ENCODE results near the gene XIRP2. TPM values are rescaled to one million over a fixed set of nuclear protein-coding genes. Genes with fewer than 3 reads are reported as not detected.

The XIRP2 gene
- polyA plus RNA-seq, 1 experiment: not detected

GRCh38 chr2:167140330-167140729, 252.1 kb downstream of the XIRP2 start:
- Histone ChIP-seq H3K27me3 (ENCODE audit: control insufficient read depth, insufficient read depth, low read length) (no peaks in the 10 kb centered on the region), H3K36me3 (ENCODE audit: control insufficient read depth, insufficient read depth, low read length) (no peaks in the 10 kb centered on the region), H3K4me3 (ENCODE audit: low read depth, low read length) (no peak overlapping the region)
- DNase-seq (ENCODE audit: low read depth): no peak
- ChIA-PET POLR2A (no interaction called here), CTCF (no interaction called here)
- no peak for TF ChIP-seq CTCF (IDR thresholded peaks at IDR 0.05; ENCODE audit: insufficient read depth, low read depth, low read length)

DNA sequence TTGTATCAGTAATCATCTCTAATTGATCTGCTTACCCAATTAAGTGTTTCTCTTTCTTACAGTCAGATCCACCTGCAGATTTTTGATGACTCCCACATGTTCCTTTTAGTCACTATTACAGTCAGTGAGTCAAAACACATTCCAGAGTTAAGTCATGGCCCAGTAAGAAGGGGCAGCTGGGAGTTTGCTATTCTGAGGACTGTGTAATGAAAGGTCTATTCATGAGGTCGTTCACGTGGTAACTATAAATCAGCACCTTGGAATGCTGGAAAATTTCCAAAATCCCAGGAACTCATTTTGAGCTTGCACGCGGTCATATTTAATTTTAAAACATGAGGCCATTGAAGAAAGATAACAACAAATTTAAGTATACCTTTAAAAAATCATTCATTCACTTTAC, 252.5 kb downstream of the XIRP2 start:
- Histone ChIP-seq H3K27me3 (ENCODE audit: control insufficient read depth, insufficient read depth, low read length) (no peaks in the 10 kb centered on the region), H3K4me3 (ENCODE audit: low read depth, low read length) (no peak overlapping the region), H3K36me3 (ENCODE audit: control insufficient read depth, insufficient read depth, low read length) (no peaks in the 10 kb centered on the region)
- peak; percentile 94 for DNase-seq (ENCODE audit: low read depth)
- no peak for TF ChIP-seq CTCF (IDR thresholded peaks at IDR 0.05; ENCODE audit: insufficient read depth, low read depth, low read length)
- CTCF ChIA-PET: no interaction called here
- POLR2A ChIA-PET: no interaction called here

DNA sequence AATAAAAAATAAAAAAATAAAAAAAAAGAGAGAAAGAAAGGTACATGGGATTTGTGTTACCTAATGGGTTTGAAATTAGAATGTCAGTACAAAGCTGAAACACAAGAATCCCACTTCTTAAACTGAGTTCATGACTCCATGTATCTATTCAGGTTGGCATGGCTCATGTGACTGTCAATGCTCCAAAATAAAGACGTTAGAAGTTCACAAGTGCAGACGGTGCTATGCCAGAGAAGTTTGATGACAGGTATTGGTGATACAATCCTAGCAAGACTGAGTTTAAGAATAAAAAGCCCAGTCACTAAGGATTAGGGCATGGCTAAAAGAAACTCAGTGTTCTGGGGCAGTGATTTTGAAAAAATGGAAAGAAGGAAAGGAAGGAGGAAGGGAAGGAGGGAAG, 254.3 kb downstream of the XIRP2 start:
- CTCF ChIA-PET: interaction anchor here (0.5 to 1.8 kb wide), 2 partner anchors 69 to 1563 kb away, joined by 3 to 5 read pairs; no protein-coding TSS in a partner anchor
- no peaks in the 10 kb centered on the region for H3K36me3 ChIP-seq (ENCODE audit: control insufficient read depth, insufficient read depth, low read length)
- no peaks in the 10 kb centered on the region for H3K27me3 ChIP-seq (ENCODE audit: control insufficient read depth, insufficient read depth, low read length)
- DNase-seq (ENCODE audit: low read depth): no peak
- POLR2A ChIA-PET: no interaction called here
- TF ChIP-seq CTCF (IDR thresholded peaks at IDR 0.05; ENCODE audit: insufficient read depth, low read depth, low read length): no peak
- H3K4me3 ChIP-seq (ENCODE audit: low read depth, low read length): no peak overlapping the region

DNA sequence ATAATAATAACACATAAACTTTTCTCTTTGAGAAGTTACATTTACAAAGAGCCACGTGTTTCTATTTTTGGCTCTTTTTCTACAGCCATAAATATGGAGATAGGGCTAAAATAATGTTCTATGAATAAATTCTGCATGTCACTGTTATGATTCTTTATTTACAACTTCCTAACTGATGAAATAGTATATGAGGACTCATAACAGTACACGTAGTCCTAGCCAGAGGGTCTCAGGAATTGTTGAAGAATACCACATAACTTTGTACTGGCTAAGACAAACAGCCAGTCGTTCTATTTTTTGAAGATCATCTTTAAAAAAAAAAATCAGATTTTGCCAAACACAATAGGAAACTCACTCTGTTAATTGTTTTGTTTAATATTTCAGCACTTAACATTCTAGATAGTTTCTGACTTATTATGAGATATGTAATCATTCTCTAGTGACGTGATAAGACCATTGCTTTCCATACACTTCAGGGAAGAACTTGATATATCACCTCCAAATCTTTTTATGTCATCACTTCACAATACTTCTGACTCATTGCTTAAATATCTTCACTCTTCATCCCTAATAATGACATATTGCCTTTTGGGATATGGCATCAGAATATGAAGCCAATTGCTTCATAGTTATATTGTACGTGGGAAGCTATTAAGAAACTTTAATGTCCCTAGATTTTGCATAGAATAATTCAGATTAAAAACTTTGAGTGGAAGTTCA, 256.1 kb downstream of the XIRP2 start:
- no peak for TF ChIP-seq CTCF (IDR thresholded peaks at IDR 0.05; ENCODE audit: insufficient read depth, low read depth, low read length)
- Histone ChIP-seq H3K4me3 (ENCODE audit: low read depth, low read length) (no peak overlapping the region), H3K36me3 (ENCODE audit: control insufficient read depth, insufficient read depth, low read length) (no peaks in the 10 kb centered on the region), H3K27me3 (ENCODE audit: control insufficient read depth, insufficient read depth, low read length) (no peaks in the 10 kb centered on the region)
- DNase-seq (ENCODE audit: low read depth): no peak
- CTCF ChIA-PET: interaction anchor here (0.6 kb wide), 1 partner anchor 9 kb away, joined by 3 read pairs; no protein-coding TSS in a partner anchor
- POLR2A ChIA-PET: no interaction called here

DNA sequence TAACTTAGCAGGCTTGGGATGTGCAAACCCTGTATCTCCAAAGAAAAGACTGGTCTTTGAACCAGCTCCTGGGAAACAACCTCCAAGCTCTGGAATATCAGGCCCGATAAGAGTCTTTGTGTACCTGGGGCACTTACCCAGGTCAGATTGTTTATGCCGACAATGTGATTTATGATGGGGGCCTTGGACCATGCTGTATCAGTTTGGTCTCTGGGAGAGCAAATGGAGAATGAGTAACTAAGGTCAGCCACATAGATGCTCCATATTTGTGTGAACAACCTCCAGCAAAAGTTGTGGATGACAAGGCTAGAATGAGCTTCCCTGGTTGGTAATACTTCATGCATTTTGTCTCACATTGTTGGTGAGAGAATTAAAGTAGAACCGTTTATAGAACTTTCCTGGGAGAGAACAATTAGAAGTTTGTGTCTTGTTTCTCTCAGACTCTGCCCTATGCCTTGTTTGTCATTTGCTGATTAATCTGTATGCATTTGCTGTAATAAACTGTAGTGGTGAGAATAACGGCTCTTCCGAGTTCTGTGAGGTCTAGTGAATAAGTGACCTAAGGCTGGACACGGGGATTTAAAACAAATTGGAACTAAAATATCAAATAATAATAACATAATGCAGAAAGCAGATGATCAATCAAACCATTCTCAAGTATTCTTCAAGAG, 259.1 kb downstream of the XIRP2 start:
- POLR2A ChIA-PET: no interaction called here
- no peaks in the 10 kb centered on the region for H3K36me3 ChIP-seq (ENCODE audit: control insufficient read depth, insufficient read depth, low read length)
- DNase-seq (ENCODE audit: low read depth): no peak
- no peak overlapping the region for H3K4me3 ChIP-seq (ENCODE audit: low read depth, low read length)
- TF ChIP-seq CTCF (IDR thresholded peaks at IDR 0.05; ENCODE audit: insufficient read depth, low read depth, low read length): no peak
- CTCF ChIA-PET: no interaction called here
- no peaks in the 10 kb centered on the region for H3K27me3 ChIP-seq (ENCODE audit: control insufficient read depth, insufficient read depth, low read length)
